ENCODE data around the gene SLC15A4.

SLC15A4 gene

DNA sequence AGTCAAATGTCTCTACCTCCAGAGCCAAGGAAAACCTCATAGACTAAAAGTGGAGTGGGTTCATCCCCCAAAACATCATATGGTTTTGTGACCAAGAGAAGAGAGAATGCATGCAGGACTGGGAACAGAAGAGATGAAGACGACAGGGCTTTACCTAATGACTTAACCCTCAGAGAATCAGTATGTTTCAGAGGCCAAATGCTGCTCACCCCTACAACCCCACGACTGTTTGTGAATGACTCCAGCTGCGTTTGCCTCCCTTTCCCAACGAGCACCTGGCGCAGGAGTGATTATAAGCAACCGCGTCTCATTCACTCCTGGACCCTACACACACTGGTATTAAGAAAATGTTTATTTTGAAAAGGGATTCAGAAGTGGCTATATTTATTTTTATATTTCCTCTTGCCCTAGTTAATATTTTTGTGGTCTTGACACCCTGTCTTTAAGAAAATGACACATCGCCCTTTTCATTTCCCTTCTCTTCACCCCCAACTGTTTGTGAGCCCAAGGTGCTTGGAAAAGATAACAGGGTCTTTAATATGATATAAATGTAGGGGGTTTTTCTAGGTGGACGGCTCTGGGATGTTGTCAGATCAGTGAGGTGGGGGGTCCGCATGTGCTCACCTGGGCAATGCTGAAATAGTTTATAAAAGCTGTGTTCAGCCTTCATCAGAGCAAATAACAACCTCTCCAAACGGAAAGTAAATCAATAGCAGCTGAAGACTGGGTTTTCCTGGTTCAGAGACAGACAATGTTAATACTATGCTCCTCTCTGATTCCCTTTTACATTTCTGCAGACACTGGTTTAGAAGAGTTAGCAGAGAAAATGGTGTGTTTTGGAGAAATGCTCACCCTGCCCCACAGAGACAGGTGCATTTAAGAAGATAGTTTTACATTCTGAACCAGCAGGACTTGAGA lies 77.7 kb downstream of the SLC15A4 start:
- Histone ChIP-seq H4K20me1 (ENCODE audit: insufficient read depth) (no peaks in the 10 kb centered on the region), H3K4me2 (no peak overlapping the region), H3K27ac (no peak overlapping the region), H2AFZ (ENCODE audit: low read depth) (no peak overlapping the region), H3K4me1 (ENCODE audit: low read depth, poor library complexity, severe bottlenecking) (no peaks in the 10 kb centered on the region), H3K36me3 (ENCODE audit: insufficient read depth) (no peaks in the 10 kb centered on the region), H3K27me3 (ENCODE audit: insufficient read depth, low read depth) (no peaks in the 10 kb centered on the region), H3K79me2 (ENCODE audit: insufficient read depth, low read depth) (no peaks in the 10 kb centered on the region), H3K9ac (no peak overlapping the region), H3K4me3 (IDR thresholded peaks at IDR 0.05; ENCODE audit: insufficient read depth, low read depth, low read length) (no peak overlapping the region)
- TF ChIP-seq, protein P1, sequence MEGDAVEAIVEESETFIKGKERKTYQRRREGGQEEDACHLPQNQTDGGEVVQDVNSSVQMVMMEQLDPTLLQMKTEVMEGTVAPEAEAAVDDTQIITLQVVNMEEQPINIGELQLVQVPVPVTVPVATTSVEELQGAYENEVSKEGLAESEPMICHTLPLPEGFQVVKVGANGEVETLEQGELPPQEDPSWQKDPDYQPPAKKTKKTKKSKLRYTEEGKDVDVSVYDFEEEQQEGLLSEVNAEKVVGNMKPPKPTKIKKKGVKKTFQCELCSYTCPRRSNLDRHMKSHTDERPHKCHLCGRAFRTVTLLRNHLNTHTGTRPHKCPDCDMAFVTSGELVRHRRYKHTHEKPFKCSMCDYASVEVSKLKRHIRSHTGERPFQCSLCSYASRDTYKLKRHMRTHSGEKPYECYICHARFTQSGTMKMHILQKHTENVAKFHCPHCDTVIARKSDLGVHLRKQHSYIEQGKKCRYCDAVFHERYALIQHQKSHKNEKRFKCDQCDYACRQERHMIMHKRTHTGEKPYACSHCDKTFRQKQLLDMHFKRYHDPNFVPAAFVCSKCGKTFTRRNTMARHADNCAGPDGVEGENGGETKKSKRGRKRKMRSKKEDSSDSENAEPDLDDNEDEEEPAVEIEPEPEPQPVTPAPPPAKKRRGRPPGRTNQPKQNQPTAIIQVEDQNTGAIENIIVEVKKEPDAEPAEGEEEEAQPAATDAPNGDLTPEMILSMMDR (conservative IDR thresholded peaks at IDR 0.05; ENCODE audit: low read depth, low read length), result no peak

DNA sequence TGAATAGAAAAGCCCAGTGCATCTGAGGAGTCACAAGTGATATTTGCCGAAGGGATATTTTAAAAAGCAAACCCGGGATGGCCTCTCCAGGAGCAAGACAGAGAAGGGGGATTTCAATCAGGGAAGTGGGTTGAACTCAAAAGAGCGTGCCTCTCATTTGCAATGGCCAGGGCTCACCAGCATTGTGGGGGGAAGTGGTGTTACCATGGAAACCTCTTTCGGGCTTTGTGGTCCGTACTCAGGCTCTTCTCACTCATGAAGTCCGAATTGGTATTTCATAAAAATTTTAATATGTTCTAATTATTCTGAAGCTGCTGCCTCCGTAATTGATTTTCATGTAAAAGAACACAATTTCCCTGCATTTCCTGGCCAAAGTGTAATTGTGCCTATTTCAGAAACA lies 79.8 kb downstream of the SLC15A4 start:
- TF ChIP-seq, protein P1 (conservative IDR thresholded peaks at IDR 0.05; ENCODE audit: low read depth, low read length), result no peak
- no peaks in the 10 kb centered on the region for H3K4me1 ChIP-seq (ENCODE audit: low read depth, poor library complexity, severe bottlenecking)
- no peaks in the 10 kb centered on the region for H3K36me3 ChIP-seq (ENCODE audit: insufficient read depth)
- no peak overlapping the region for H3K4me2 ChIP-seq
- H3K9ac ChIP-seq, result no peak overlapping the region
- no peaks in the 10 kb centered on the region for H3K79me2 ChIP-seq (ENCODE audit: insufficient read depth, low read depth)
- no peaks in the 10 kb centered on the region for H4K20me1 ChIP-seq (ENCODE audit: insufficient read depth)
- H3K27ac ChIP-seq, result no peak overlapping the region
- H2AFZ ChIP-seq (ENCODE audit: low read depth), result no peak overlapping the region
- H3K4me3 ChIP-seq (IDR thresholded peaks at IDR 0.05; ENCODE audit: insufficient read depth, low read depth, low read length), result no peak overlapping the region
- H3K27me3 ChIP-seq (ENCODE audit: insufficient read depth, low read depth), result no peaks in the 10 kb centered on the region
